ENCODE measurements around the gene POLRMT.
"Not testable (repeated sequence)": the region's sequence is repeated elsewhere in the genome, so short reads cannot be mapped to it uniquely, and the experiment has no call there.

POLRMT gene

GRCh38 chr19:610801-611480 is 22.4 kb downstream of the POLRMT start:
- DNase-seq (ENCODE audit: low spot score), result peak; percentile 74

- no peak for DNase-seq (ENCODE audit: low spot score)
Measured at GRCh38 chr19:610071-610800, 23.1 kb downstream of the POLRMT start.

GRCh38 chr19:609004-609346 is 24.4 kb downstream of the POLRMT start:
- DNase-seq (ENCODE audit: low spot score), result no peak

- DNase-seq (ENCODE audit: low spot score), result no peak
Measured at GRCh38 chr19:608155-609003, 25.0 kb downstream of the POLRMT start.

GRCh38 chr19:607301-608154 is 25.8 kb downstream of the POLRMT start:
- no peak for DNase-seq (ENCODE audit: low spot score)

GRCh38 chr19:605061-605971 is 28.0 kb downstream of the POLRMT start:
- not testable (repeated sequence) for DNase-seq (ENCODE audit: low spot score)

- no peak for DNase-seq (ENCODE audit: low spot score)
Measured at GRCh38 chr19:604355-604754, 29.0 kb downstream of the POLRMT start.

GRCh38 chr19:603779-604178 is 29.6 kb downstream of the POLRMT start:
- DNase-seq (ENCODE audit: low spot score), result not testable (repeated sequence)

GRCh38 chr19:603302-603639 is 30.1 kb downstream of the POLRMT start:
- not testable (repeated sequence) for DNase-seq (ENCODE audit: low spot score)

- DNase-seq (ENCODE audit: low spot score), result no peak
Measured at GRCh38 chr19:602391-603301, 30.7 kb downstream of the POLRMT start.

- DNase-seq (ENCODE audit: low spot score), result no peak
Measured at GRCh38 chr19:601790-602189, 31.5 kb downstream of the POLRMT start.

- no peak for DNase-seq (ENCODE audit: low spot score)
Measured at GRCh38 chr19:601310-601709, 32.0 kb downstream of the POLRMT start.

- DNase-seq (ENCODE audit: low spot score), result no peak
Measured at GRCh38 chr19:597406-598315, 35.7 kb downstream of the POLRMT start.

- no peak for DNase-seq (ENCODE audit: low spot score)
Measured at GRCh38 chr19:596263-596655, 37.1 kb downstream of the POLRMT start.

GRCh38 chr19:595326-596262 is 37.7 kb downstream of the POLRMT start:
- no peak for DNase-seq (ENCODE audit: low spot score)

GRCh38 chr19:594265-594870 is 39.0 kb downstream of the POLRMT start:
- no peak for DNase-seq (ENCODE audit: low spot score)

- no peak for DNase-seq (ENCODE audit: low spot score)
Measured at GRCh38 chr19:593505-593904, 39.8 kb downstream of the POLRMT start.

Data from AG08396 (cell line).